H1 (cell line): Measurements from ENCODE around the gene CUTC. TPM values are rescaled to one million over a fixed set of nuclear protein-coding genes. Genes with fewer than 3 reads are reported as not detected.

Experiments
- EZH2 ChIP-seq: fragments of 200-600 bp; sonication (generic); IDR thresholded peaks from 2 replicates; pipeline ENCODE4 v1.7.1; 2012; ENCODE audit warnings: low read depth, mild to moderate bottlenecking, moderate library complexity, low read length, inconsistent platforms; ENCODE audit not compliant: severe bottlenecking
- RBBP5 ChIP-seq: IDR thresholded peaks from 2 replicates; pipeline ENCODE4 v1.7.1; 2012; ENCODE audit warnings: low read depth, mild to moderate bottlenecking, inconsistent platforms, low read length, moderate library complexity, borderline replicate concordance
- RXRA ChIP-seq: IDR thresholded peaks from 2 replicates; pipeline ENCODE4 v1.6.1; 2011; ENCODE audit warnings: low read depth, mild to moderate bottlenecking, low read length, moderate library complexity; ENCODE audit not compliant: insufficient read depth
- SAP30 ChIP-seq: fragments of 300-600 bp; sonication (generic); IDR thresholded peaks from 2 replicates; pipeline ENCODE4 v1.7.1; 2012; ENCODE audit warnings: low read length, moderate library complexity, mild to moderate bottlenecking, inconsistent platforms; ENCODE audit not compliant: insufficient read depth, insufficient replicate concordance
- polyA plus RNA-seq, 7 experiments: library from polyadenylated mRNA; depleted of rRNA in 3 of 7; stranded (reverse) in 5 of 7; unstranded in 2 of 7; fragments of >200 nt in 5 of 7; fragments of 200-250 nt in 2 of 7; gene quantifications; 1 replicate in 5 of 7; 2 replicates in 1 of 7; 4 replicates in 1 of 7; pipeline versions ENCODE4 v1.2.1 to v1.2.3, GENCODE V29; 2011 to 2013; ENCODE audit warnings: missing spikeins in 2 of 7, mixed read lengths in 2 of 7
- total RNA-seq: library from RNA; stranded (reverse); fragmentation: NEBNext Ultra II Directional; extraction: Animal tissue kit (Norgen Biotek cat#: 25700); gene quantifications from 2 replicates; pipeline ENCODE4 v1.2.1, GENCODE V29; 2021
- TF ChIP-seq, protein P1 (sequence below): IDR thresholded peaks from 2 replicates; pipeline ENCODE4 v1.6.1; 2011; ENCODE audit warnings: low read length, improper control_type of control experiment

CUTC gene
- total and polyA plus RNA-seq, 2 of the 8 experiments (the other 6 are each of a cell fraction or from before 2014, with no cell fraction given) = 25.3 to 25.6 TPM

DNA sequence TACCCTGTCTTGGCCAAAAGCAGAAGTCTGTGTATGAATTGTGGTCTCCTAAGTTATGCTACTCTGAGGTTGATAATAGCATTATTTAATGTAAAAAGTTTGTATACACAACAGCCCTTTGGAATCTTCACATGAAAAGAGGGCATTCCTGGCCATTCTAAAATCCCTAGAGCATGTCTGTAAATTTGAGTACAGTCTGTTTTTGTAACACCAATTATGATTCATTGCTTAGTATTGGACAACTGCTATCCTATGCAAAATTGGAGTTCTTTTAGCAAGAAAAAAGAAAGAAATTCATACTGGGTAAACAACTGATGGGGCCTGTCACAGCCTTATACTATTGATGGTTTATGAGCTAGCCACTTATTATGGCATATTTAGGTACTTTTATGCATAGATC lies 10.2 kb downstream of the CUTC start (continued):
- no peak for TF ChIP-seq RBBP5
- no peak for TF ChIP-seq SAP30
- TF ChIP-seq RXRA = no peak
- TF ChIP-seq EZH2 = no peak
- TF ChIP-seq, protein P1, sequence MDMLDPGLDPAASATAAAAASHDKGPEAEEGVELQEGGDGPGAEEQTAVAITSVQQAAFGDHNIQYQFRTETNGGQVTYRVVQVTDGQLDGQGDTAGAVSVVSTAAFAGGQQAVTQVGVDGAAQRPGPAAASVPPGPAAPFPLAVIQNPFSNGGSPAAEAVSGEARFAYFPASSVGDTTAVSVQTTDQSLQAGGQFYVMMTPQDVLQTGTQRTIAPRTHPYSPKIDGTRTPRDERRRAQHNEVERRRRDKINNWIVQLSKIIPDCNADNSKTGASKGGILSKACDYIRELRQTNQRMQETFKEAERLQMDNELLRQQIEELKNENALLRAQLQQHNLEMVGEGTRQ = no peak
